ENCODE data around the gene VPS33A. TPM values are rescaled to one million over a fixed set of nuclear protein-coding genes. Genes with fewer than 3 reads are reported as not detected.

The VPS33A gene
- 34.9 TPM for polyA plus RNA-seq (2013, experiment 1 of 2)
- 37.0 TPM for polyA plus RNA-seq (2013, experiment 2 of 2)

GRCh38 chr12:122266230-122266901 is at the start of gene VPS33A:
VPS33A (minus strand) TSS chr12:122266494; CDS start chr12:122266408, 86 bp downstream.
- peaks cover 5% of the 10 kb centered on the region for H3K4me1 ChIP-seq (ENCODE audit: control insufficient read depth, insufficient read depth, low read length, poor library complexity, severe bottlenecking)
- H3K4me3 ChIP-seq (ENCODE audit: extremely low read depth, insufficient read depth, low read length, poor library complexity, severe bottlenecking) = peak within 1 kb of the TSS; percentile 85
- H3K9me3 ChIP-seq (ENCODE audit: control insufficient read depth, low read length) = no peaks in the 10 kb centered on the region
- WGBS, 2 experiments (ENCODE audit: insufficient coverage in 2 of 2) = 0% methylated on average over 44 of the region's 56 CpGs
- peak within 1 kb of the TSS; percentile 81 for H3K27ac ChIP-seq (ENCODE audit: low read depth, low read length, severe bottlenecking)
- peaks cover 31% of the 10 kb centered on the region for H3K36me3 ChIP-seq (ENCODE audit: control insufficient read depth, insufficient read depth, low read length)

DNA sequence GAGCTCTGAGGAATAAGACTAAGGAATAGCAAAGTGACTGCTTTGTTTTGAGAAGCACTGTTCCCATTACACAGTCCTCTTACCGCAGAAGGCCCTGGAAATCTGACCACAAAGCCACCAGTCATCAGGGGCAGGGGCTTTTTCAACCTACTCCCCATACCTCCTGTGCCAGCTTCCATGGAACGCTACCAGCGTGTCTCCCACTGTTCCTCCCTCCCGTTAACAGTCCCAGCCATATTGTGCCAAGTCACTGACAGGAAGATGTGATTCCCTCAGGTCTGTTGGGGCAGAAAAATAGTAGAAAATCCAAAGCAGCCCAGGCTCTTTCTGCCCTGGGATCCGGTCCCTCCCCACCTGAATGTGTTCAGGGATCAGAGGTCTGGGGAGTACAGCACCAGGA is 46.6 kb upstream of the VPS33A start:
- no peaks in the 10 kb centered on the region for H3K4me1 ChIP-seq (ENCODE audit: control insufficient read depth, insufficient read depth, low read length, poor library complexity, severe bottlenecking)
- WGBS, 2 experiments (ENCODE audit: insufficient coverage in 2 of 2) = 100% methylated on average over 2 to 5 of the region's 5 CpGs
- no peak overlapping the region for H3K27ac ChIP-seq (ENCODE audit: low read depth, low read length, severe bottlenecking)
- no peaks in the 10 kb centered on the region for H3K9me3 ChIP-seq (ENCODE audit: control insufficient read depth, low read length)
- peaks cover 48% of the 10 kb centered on the region for H3K36me3 ChIP-seq (ENCODE audit: control insufficient read depth, insufficient read depth, low read length)
- H3K4me3 ChIP-seq (ENCODE audit: extremely low read depth, insufficient read depth, low read length, poor library complexity, severe bottlenecking) = no peak overlapping the region

DNA sequence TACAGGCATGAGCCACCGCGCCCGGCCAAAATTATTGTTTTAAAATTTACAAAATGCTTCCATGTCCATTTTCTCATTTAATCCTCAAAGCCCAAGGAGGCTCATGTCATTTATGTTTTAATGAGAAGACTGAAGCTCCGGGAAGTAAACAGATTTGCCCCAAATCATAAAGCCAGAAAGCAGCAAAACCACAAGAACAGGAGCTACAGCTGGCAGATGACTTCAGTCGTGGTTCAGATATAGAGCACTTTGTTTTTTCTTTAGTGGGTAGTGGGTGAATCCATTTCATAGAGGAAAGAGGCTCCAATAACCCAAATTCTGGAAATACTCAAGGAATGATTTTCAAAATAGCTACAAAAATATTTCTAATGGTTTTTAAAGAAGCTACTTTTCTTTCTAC is 45.4 kb upstream of the VPS33A start:
- peaks cover 40% of the 10 kb centered on the region for H3K36me3 ChIP-seq (ENCODE audit: control insufficient read depth, insufficient read depth, low read length)
- no peaks in the 10 kb centered on the region for H3K9me3 ChIP-seq (ENCODE audit: control insufficient read depth, low read length)
- no peak overlapping the region for H3K4me3 ChIP-seq (ENCODE audit: extremely low read depth, insufficient read depth, low read length, poor library complexity, severe bottlenecking)
- WGBS, 2 experiments (ENCODE audit: insufficient coverage in 2 of 2) = 100% methylated on average over 1 of the region's 5 CpGs; no CpG with 5 or more reads in 1 of the 2 experiments
- H3K27ac ChIP-seq (ENCODE audit: low read depth, low read length, severe bottlenecking) = no peak overlapping the region
- no peaks in the 10 kb centered on the region for H3K4me1 ChIP-seq (ENCODE audit: control insufficient read depth, insufficient read depth, low read length, poor library complexity, severe bottlenecking)

GRCh38 chr12:122310626-122311333 is 44.5 kb upstream of the VPS33A start:
- H3K9me3 ChIP-seq (ENCODE audit: control insufficient read depth, low read length) = no peaks in the 10 kb centered on the region
- no peaks in the 10 kb centered on the region for H3K4me1 ChIP-seq (ENCODE audit: control insufficient read depth, insufficient read depth, low read length, poor library complexity, severe bottlenecking)
- peaks cover 35% of the 10 kb centered on the region for H3K36me3 ChIP-seq (ENCODE audit: control insufficient read depth, insufficient read depth, low read length)
- no peak overlapping the region for H3K27ac ChIP-seq (ENCODE audit: low read depth, low read length, severe bottlenecking)
- H3K4me3 ChIP-seq (ENCODE audit: extremely low read depth, insufficient read depth, low read length, poor library complexity, severe bottlenecking) = no peak overlapping the region
- 83% methylated on average over 1 of the region's 3 CpGs for WGBS, 2 experiments (ENCODE audit: insufficient coverage in 2 of 2)

DNA sequence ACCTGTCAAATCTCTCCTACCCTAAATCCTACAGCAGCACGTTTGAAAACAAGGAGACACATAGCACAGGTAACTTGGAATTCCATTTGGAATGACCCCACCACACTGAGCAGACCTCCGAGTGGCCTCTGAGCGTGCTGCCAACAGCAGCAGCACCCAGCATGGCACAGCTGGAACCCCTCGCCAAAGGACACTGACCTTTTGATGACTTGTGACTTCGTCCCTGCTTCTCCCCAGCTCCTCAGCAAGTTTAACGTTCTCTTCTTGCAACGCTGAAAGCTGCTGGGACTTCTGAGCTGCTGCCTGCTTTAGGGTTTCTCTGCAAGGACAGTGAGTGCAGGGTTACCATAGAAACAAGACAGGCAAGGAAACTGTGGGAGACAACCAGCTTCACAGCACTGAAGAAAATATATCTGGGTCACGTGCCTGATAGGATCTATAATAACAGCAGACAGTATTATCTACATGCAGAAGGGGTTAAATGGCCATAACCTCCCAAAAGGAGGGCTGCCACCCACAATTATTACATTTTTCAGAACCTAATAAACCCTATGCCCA is 43.3 kb upstream of the VPS33A start:
- Histone ChIP-seq H3K27ac (ENCODE audit: low read depth, low read length, severe bottlenecking) (no peak overlapping the region), H3K36me3 (ENCODE audit: control insufficient read depth, insufficient read depth, low read length) (peaks cover 39% of the 10 kb centered on the region), H3K4me3 (ENCODE audit: extremely low read depth, insufficient read depth, low read length, poor library complexity, severe bottlenecking) (no peak overlapping the region), H3K4me1 (ENCODE audit: control insufficient read depth, insufficient read depth, low read length, poor library complexity, severe bottlenecking) (no peaks in the 10 kb centered on the region), H3K9me3 (ENCODE audit: control insufficient read depth, low read length) (no peaks in the 10 kb centered on the region)
- 92 to 95% methylated on average over 7 of the region's 8 CpGs for WGBS, 2 experiments (ENCODE audit: insufficient coverage in 2 of 2)

DNA sequence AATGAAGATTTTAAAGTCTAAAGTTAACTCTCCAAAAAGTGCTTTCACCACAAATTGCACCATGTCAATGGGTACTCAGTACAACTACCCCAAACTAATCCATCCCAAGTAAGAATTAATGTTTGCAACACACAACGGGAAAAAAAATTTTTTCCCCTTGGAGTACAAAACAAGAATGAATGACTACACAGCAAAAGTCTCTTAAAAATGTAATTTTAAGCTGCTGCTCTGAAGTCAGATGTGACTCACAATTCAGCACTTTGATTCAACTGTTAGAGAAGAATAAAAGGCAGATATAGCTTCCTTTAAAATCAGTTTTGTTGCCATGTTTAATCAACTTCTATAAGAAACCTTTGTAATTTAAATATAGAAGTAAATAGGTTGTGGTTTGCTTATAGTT is 42.5 kb upstream of the VPS33A start:
- WGBS, 2 experiments (ENCODE audit: insufficient coverage in 2 of 2) = no CpG with 5 or more reads among the region's 1 CpG
- Histone ChIP-seq H3K4me3 (ENCODE audit: extremely low read depth, insufficient read depth, low read length, poor library complexity, severe bottlenecking) (no peak overlapping the region), H3K36me3 (ENCODE audit: control insufficient read depth, insufficient read depth, low read length) (peaks cover 40% of the 10 kb centered on the region)

GRCh38 chr12:122306407-122306806 is 40.1 kb upstream of the VPS33A start:
- WGBS, 2 experiments (ENCODE audit: insufficient coverage in 2 of 2) = 61 to 64% methylated on average over 3 of the region's 4 CpGs

More for the DNA sequence above, 42.5 kb upstream of the VPS33A start:
- Histone ChIP-seq H3K4me1 (ENCODE audit: control insufficient read depth, insufficient read depth, low read length, poor library complexity, severe bottlenecking) (no peaks in the 10 kb centered on the region), H3K9me3 (ENCODE audit: control insufficient read depth, low read length) (no peaks in the 10 kb centered on the region), H3K27ac (ENCODE audit: low read depth, low read length, severe bottlenecking) (no peak overlapping the region)

DNA sequence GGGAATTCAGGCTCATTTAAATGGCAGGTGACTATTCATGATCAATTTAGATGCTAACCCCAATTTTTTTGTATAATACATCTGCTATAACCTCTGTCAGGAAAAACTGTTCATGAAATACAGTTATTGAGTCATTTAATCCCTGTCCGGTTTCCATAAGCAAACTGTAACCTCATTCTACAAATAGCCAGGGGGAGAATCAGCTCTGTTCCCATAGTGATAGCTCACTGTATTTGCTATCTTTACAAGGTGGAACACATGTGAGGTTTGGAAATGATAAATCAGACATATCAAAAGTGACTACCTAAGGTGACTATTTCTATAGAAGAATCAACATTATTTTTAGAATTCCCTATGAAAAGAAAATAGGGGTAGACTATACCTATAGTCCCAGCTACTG is 38.6 kb upstream of the VPS33A start:
- no peak overlapping the region for H3K4me3 ChIP-seq (ENCODE audit: extremely low read depth, insufficient read depth, low read length, poor library complexity, severe bottlenecking)
- no CpG with 5 or more reads among the region's 1 CpG for WGBS, 2 experiments (ENCODE audit: insufficient coverage in 2 of 2)
- H3K36me3 ChIP-seq (ENCODE audit: control insufficient read depth, insufficient read depth, low read length) = peaks cover 40% of the 10 kb centered on the region
- no peaks in the 10 kb centered on the region for H3K4me1 ChIP-seq (ENCODE audit: control insufficient read depth, insufficient read depth, low read length, poor library complexity, severe bottlenecking)
- no peaks in the 10 kb centered on the region for H3K9me3 ChIP-seq (ENCODE audit: control insufficient read depth, low read length)
- H3K27ac ChIP-seq (ENCODE audit: low read depth, low read length, severe bottlenecking) = no peak overlapping the region

More at GRCh38 chr12:122306407-122306806, 40.1 kb upstream of the VPS33A start:
- Histone ChIP-seq H3K4me1 (ENCODE audit: control insufficient read depth, insufficient read depth, low read length, poor library complexity, severe bottlenecking) (no peaks in the 10 kb centered on the region), H3K9me3 (ENCODE audit: control insufficient read depth, low read length) (no peaks in the 10 kb centered on the region), H3K27ac (ENCODE audit: low read depth, low read length, severe bottlenecking) (no peak overlapping the region), H3K36me3 (ENCODE audit: control insufficient read depth, insufficient read depth, low read length) (peaks cover 40% of the 10 kb centered on the region), H3K4me3 (ENCODE audit: extremely low read depth, insufficient read depth, low read length, poor library complexity, severe bottlenecking) (no peak overlapping the region)

DNA sequence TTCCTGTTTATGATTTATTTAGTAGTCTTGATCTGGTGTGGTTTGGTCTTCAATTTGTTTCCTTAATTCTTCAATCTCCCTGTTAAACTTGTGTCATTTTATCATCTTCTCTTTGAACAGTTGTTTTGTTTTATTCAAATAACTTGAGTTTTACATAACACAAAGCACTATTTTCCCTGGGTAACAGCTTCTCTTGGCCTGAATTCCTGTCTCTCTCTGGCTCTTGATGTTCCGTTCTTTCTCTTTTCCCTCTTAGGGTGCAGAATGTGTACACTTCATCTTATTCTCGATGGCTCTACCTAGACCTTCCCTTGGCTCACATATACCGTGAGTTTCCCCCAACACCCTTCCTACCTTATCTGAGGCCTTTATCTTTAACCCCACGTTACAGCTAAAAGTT is 36.8 kb upstream of the VPS33A start:
- Histone ChIP-seq H3K9me3 (ENCODE audit: control insufficient read depth, low read length) (no peaks in the 10 kb centered on the region), H3K27ac (ENCODE audit: low read depth, low read length, severe bottlenecking) (no peak overlapping the region), H3K4me1 (ENCODE audit: control insufficient read depth, insufficient read depth, low read length, poor library complexity, severe bottlenecking) (no peaks in the 10 kb centered on the region), H3K4me3 (ENCODE audit: extremely low read depth, insufficient read depth, low read length, poor library complexity, severe bottlenecking) (no peak overlapping the region), H3K36me3 (ENCODE audit: control insufficient read depth, insufficient read depth, low read length) (peaks cover 40% of the 10 kb centered on the region)
- WGBS, 2 experiments (ENCODE audit: insufficient coverage in 2 of 2) = 92 to 100% methylated on average over 2 to 3 of the region's 4 CpGs

- Histone ChIP-seq H3K4me1 (ENCODE audit: control insufficient read depth, insufficient read depth, low read length, poor library complexity, severe bottlenecking) (no peaks in the 10 kb centered on the region), H3K27ac (ENCODE audit: low read depth, low read length, severe bottlenecking) (no peak overlapping the region), H3K36me3 (ENCODE audit: control insufficient read depth, insufficient read depth, low read length) (peaks cover 41% of the 10 kb centered on the region), H3K9me3 (ENCODE audit: control insufficient read depth, low read length) (no peaks in the 10 kb centered on the region), H3K4me3 (ENCODE audit: extremely low read depth, insufficient read depth, low read length, poor library complexity, severe bottlenecking) (no peak overlapping the region)
- 100% methylated on average over 6 to 7 of the region's 14 CpGs for WGBS, 2 experiments (ENCODE audit: insufficient coverage in 2 of 2)
These were observed 31.9 kb upstream of the VPS33A start for GRCh38 chr12:122298071-122298748.
